ENCODE results near the gene TOX2.
A peak's percentile ranks its signal among the peaks of the same experiment; 100 is the strongest.

The TOX2 gene

GRCh38 chr20:43976547-43976946 lies 61.9 kb downstream of the TOX2 start:
- H3K27me3 Mint-ChIP-seq: peaks cover 46% of the 10 kb centered on the region
- no peak overlapping the region for H3K27ac Mint-ChIP-seq
- no peaks in the 10 kb centered on the region for H3K36me3 Mint-ChIP-seq (ENCODE audit: low read depth)
- no peak overlapping the region for H3K4me3 Mint-ChIP-seq
- no peaks in the 10 kb centered on the region for H3K9me3 Mint-ChIP-seq
- intact Hi-C loops (cut with micrococcal nuclease): no loop called here
- H3K4me1 Mint-ChIP-seq (ENCODE audit: low read depth): peaks cover 25% of the 10 kb centered on the region

- H3K9me3 Mint-ChIP-seq: no peaks in the 10 kb centered on the region
- peaks cover 32% of the 10 kb centered on the region for H3K4me1 Mint-ChIP-seq (ENCODE audit: low read depth)
- H3K27ac Mint-ChIP-seq: no peak overlapping the region
- H3K27me3 Mint-ChIP-seq: peaks cover 47% of the 10 kb centered on the region
- no peaks in the 10 kb centered on the region for H3K36me3 Mint-ChIP-seq (ENCODE audit: low read depth)
- H3K4me3 Mint-ChIP-seq: no peak overlapping the region
- intact Hi-C loops (cut with micrococcal nuclease): no loop called here
Observed at GRCh38 chr20:43977252-43977651, 62.6 kb downstream of the TOX2 start.

GRCh38 chr20:43977962-43978361 lies 63.3 kb downstream of the TOX2 start:
- Mint-ChIP-seq H3K27ac (no peak overlapping the region), H3K27me3 (peaks cover 46% of the 10 kb centered on the region), H3K4me1 (ENCODE audit: low read depth) (peaks cover 38% of the 10 kb centered on the region), H3K4me3 (no peak overlapping the region), H3K9me3 (no peaks in the 10 kb centered on the region), H3K36me3 (ENCODE audit: low read depth) (no peaks in the 10 kb centered on the region)
- intact Hi-C loops (cut with micrococcal nuclease): no loop called here

- intact Hi-C loops (cut with micrococcal nuclease): no loop called here
- Mint-ChIP-seq H3K27ac (no peak overlapping the region), H3K36me3 (ENCODE audit: low read depth) (no peaks in the 10 kb centered on the region), H3K4me1 (ENCODE audit: low read depth) (peaks cover 38% of the 10 kb centered on the region), H3K9me3 (no peaks in the 10 kb centered on the region), H3K4me3 (no peak overlapping the region), H3K27me3 (peaks cover 34% of the 10 kb centered on the region)
Observed at GRCh38 chr20:43979576-43980105, 65.0 kb downstream of the TOX2 start.

GRCh38 chr20:43981540-43981939 lies 66.9 kb downstream of the TOX2 start:
- Mint-ChIP-seq H3K27ac (peak overlapping the region; percentile 47), H3K27me3 (peaks cover 39% of the 10 kb centered on the region), H3K9me3 (no peaks in the 10 kb centered on the region), H3K4me1 (ENCODE audit: low read depth) (peaks cover 32% of the 10 kb centered on the region), H3K4me3 (no peak overlapping the region), H3K36me3 (ENCODE audit: low read depth) (no peaks in the 10 kb centered on the region)
- intact Hi-C loops (cut with micrococcal nuclease): no loop called here

GRCh38 chr20:43982016-43982415 lies 67.4 kb downstream of the TOX2 start:
- no peaks in the 10 kb centered on the region for H3K9me3 Mint-ChIP-seq
- no peaks in the 10 kb centered on the region for H3K36me3 Mint-ChIP-seq (ENCODE audit: low read depth)
- H3K4me1 Mint-ChIP-seq (ENCODE audit: low read depth): peaks cover 28% of the 10 kb centered on the region
- H3K27me3 Mint-ChIP-seq: peaks cover 38% of the 10 kb centered on the region
- intact Hi-C loops (cut with micrococcal nuclease): no loop called here
- no peak overlapping the region for H3K4me3 Mint-ChIP-seq
- peak overlapping the region; percentile 47 for H3K27ac Mint-ChIP-seq

GRCh38 chr20:43982886-43983285 lies 68.2 kb downstream of the TOX2 start:
- Mint-ChIP-seq H3K4me3 (no peak overlapping the region), H3K36me3 (ENCODE audit: low read depth) (no peaks in the 10 kb centered on the region), H3K27me3 (peaks cover 32% of the 10 kb centered on the region), H3K27ac (peak overlapping the region; percentile 47), H3K9me3 (no peaks in the 10 kb centered on the region), H3K4me1 (ENCODE audit: low read depth) (peaks cover 28% of the 10 kb centered on the region)
- intact Hi-C loops (cut with micrococcal nuclease): no loop called here

GRCh38 chr20:43983359-43983758 lies 68.7 kb downstream of the TOX2 start:
- no peak overlapping the region for H3K27ac Mint-ChIP-seq
- peaks cover 32% of the 10 kb centered on the region for H3K27me3 Mint-ChIP-seq
- no peaks in the 10 kb centered on the region for H3K36me3 Mint-ChIP-seq (ENCODE audit: low read depth)
- H3K4me3 Mint-ChIP-seq: no peak overlapping the region
- H3K9me3 Mint-ChIP-seq: no peaks in the 10 kb centered on the region
- intact Hi-C loops (cut with micrococcal nuclease): no loop called here
- H3K4me1 Mint-ChIP-seq (ENCODE audit: low read depth): peaks cover 28% of the 10 kb centered on the region

GRCh38 chr20:43983904-43984361 lies 69.3 kb downstream of the TOX2 start:
- intact Hi-C loops (cut with micrococcal nuclease): no loop called here

GRCh38 chr20:43984587-43984986 lies 69.9 kb downstream of the TOX2 start:
- H3K4me1 Mint-ChIP-seq (ENCODE audit: low read depth): peaks cover 23% of the 10 kb centered on the region
- H3K4me3 Mint-ChIP-seq: no peak overlapping the region
- no peaks in the 10 kb centered on the region for H3K36me3 Mint-ChIP-seq (ENCODE audit: low read depth)
- peaks cover 26% of the 10 kb centered on the region for H3K27me3 Mint-ChIP-seq
- no peaks in the 10 kb centered on the region for H3K9me3 Mint-ChIP-seq
- H3K27ac Mint-ChIP-seq: no peak overlapping the region
- intact Hi-C loops (cut with micrococcal nuclease): no loop called here

More at GRCh38 chr20:43983904-43984361, 69.3 kb downstream of the TOX2 start:
- Mint-ChIP-seq H3K9me3 (no peaks in the 10 kb centered on the region), H3K27me3 (peaks cover 30% of the 10 kb centered on the region), H3K36me3 (ENCODE audit: low read depth) (no peaks in the 10 kb centered on the region), H3K27ac (no peak overlapping the region), H3K4me1 (ENCODE audit: low read depth) (peaks cover 28% of the 10 kb centered on the region), H3K4me3 (no peak overlapping the region)

- H3K36me3 Mint-ChIP-seq (ENCODE audit: low read depth): no peaks in the 10 kb centered on the region
- no peaks in the 10 kb centered on the region for H3K9me3 Mint-ChIP-seq
- H3K4me3 Mint-ChIP-seq: no peak overlapping the region
- peaks cover 18% of the 10 kb centered on the region for H3K4me1 Mint-ChIP-seq (ENCODE audit: low read depth)
- intact Hi-C loops (cut with micrococcal nuclease): no loop called here
- H3K27me3 Mint-ChIP-seq: peaks cover 26% of the 10 kb centered on the region
- H3K27ac Mint-ChIP-seq: no peak overlapping the region
Observed at GRCh38 chr20:43985121-43985520, 70.5 kb downstream of the TOX2 start.

GRCh38 chr20:43985608-43986316 lies 71.1 kb downstream of the TOX2 start:
- Mint-ChIP-seq H3K4me1 (ENCODE audit: low read depth) (peaks cover 18% of the 10 kb centered on the region), H3K36me3 (ENCODE audit: low read depth) (no peaks in the 10 kb centered on the region), H3K4me3 (no peak overlapping the region), H3K9me3 (no peaks in the 10 kb centered on the region), H3K27ac (no peak overlapping the region), H3K27me3 (peaks cover 26% of the 10 kb centered on the region)
- intact Hi-C loops (cut with micrococcal nuclease): no loop called here

GRCh38 chr20:43987018-43987417 lies 72.4 kb downstream of the TOX2 start:
- Mint-ChIP-seq H3K27ac (no peak overlapping the region), H3K4me1 (ENCODE audit: low read depth) (peaks cover 8% of the 10 kb centered on the region), H3K36me3 (ENCODE audit: low read depth) (no peaks in the 10 kb centered on the region), H3K9me3 (no peaks in the 10 kb centered on the region), H3K4me3 (no peak overlapping the region), H3K27me3 (peaks cover 23% of the 10 kb centered on the region)
- intact Hi-C loops (cut with micrococcal nuclease): no loop called here

- no peaks in the 10 kb centered on the region for H3K36me3 Mint-ChIP-seq (ENCODE audit: low read depth)
- intact Hi-C loops (cut with micrococcal nuclease): no loop called here
- H3K4me3 Mint-ChIP-seq: no peak overlapping the region
- peaks cover 19% of the 10 kb centered on the region for H3K27me3 Mint-ChIP-seq
- H3K27ac Mint-ChIP-seq: no peak overlapping the region
- H3K4me1 Mint-ChIP-seq (ENCODE audit: low read depth): peaks cover 3% of the 10 kb centered on the region
- H3K9me3 Mint-ChIP-seq: no peaks in the 10 kb centered on the region
Observed at GRCh38 chr20:43987531-43987930, 72.9 kb downstream of the TOX2 start.

GRCh38 chr20:43988451-43988850 lies 73.8 kb downstream of the TOX2 start:
- Mint-ChIP-seq H3K27me3 (peaks cover 15% of the 10 kb centered on the region), H3K27ac (no peak overlapping the region), H3K36me3 (ENCODE audit: low read depth) (no peaks in the 10 kb centered on the region), H3K9me3 (no peaks in the 10 kb centered on the region), H3K4me1 (ENCODE audit: low read depth) (no peaks in the 10 kb centered on the region), H3K4me3 (no peak overlapping the region)
- intact Hi-C loops (cut with micrococcal nuclease): no loop called here

Data from dendritic cell treated with granulocyte-macrophage colony-stimulating factor and Interleukin-4, amounts not matched to agents 40 ng/mL and 50 ng/mL, for 4 days (primary cell).